GM12878 (cell line): Measurements from ENCODE around the gene GON4L. TPM values are rescaled to one million over a fixed set of nuclear protein-coding genes. Genes with fewer than 3 reads are reported as not detected.

Experiments
- ATAC-seq: fragments of 200-7000 bp; cut with Tn5 transposase; 3 replicates; pipeline ENCODE4 v1.9.1; 2020; ENCODE audit warnings: mild to moderate bottlenecking, moderate library complexity
- BruUV-seq: library from RNA; stranded (reverse); fragments of 400-500 nt; replicated peaks from 2 replicates; lab custom pipeline; 2021; lab: Mats Ljungman, UMichigan
- CTCF ChIA-PET: fragments of 300-600 bp; sonication (Branson Sonifier 250); formaldehyde crosslinking; extraction: SDS; loops from one replicate; lab custom pipeline; 2021; ENCODE audit warnings: inconsistent platforms; lab: Yijun Ruan, JAX
- POLR2A ChIA-PET: fragments of 350-600 bp; formaldehyde crosslinking; extraction: SDS; loops from one replicate; lab custom pipeline; 2021; ENCODE audit warnings: inconsistent platforms; lab: Charles Lee
- RAD21 ChIA-PET: fragments of 300-600 bp; sonication (Branson Sonifier 250); formaldehyde crosslinking; loops from one replicate; lab custom pipeline; 2023; ENCODE audit warnings: antibody characterized with exemption; ENCODE audit not compliant: unreplicated experiment; lab: Charles Lee
- SMC1A ChIA-PET: fragments of 300-600 bp; sonication (Branson Sonifier 250); formaldehyde crosslinking; loops from one replicate; lab custom pipeline; 2023; ENCODE audit not compliant: unreplicated experiment, uncharacterized antibody; lab: Charles Lee
- DNase-seq: peaks from one replicate; pipeline ENCODE4 v3.0.0-alpha.2; 2011; ENCODE audit warnings: low read depth, low spot score
- FAIRE-seq: peaks from 3 replicates; lab custom pipeline; 2011; peaks lifted over from hg19 to GRCh38; lab: Jason Lieb, UNC
- H2AFZ ChIP-seq: 2 replicates; pipeline ENCODE4 v1.6.0; 2011; ENCODE audit warnings: low read depth, low read length, control low read depth; ENCODE audit not compliant: control insufficient read depth
- H3K27ac ChIP-seq: 2 replicates; pipeline ENCODE4 v1.5.1; 2011; ENCODE audit warnings: control low read depth; ENCODE audit not compliant: control insufficient read depth, insufficient read depth
- H3K27me3 ChIP-seq, 2 experiments: replicated peaks in 1 of 2; 2 replicates each; pipeline versions ENCODE4 v1.6.0 to v1.6.1; 2011; ENCODE audit warnings: low read length in 1 of 2; ENCODE audit not compliant: control insufficient read depth in 2 of 2, insufficient read depth in 2 of 2
- H3K36me3 ChIP-seq, 2 experiments: 2 replicates each; pipeline ENCODE4 v1.5.1; 2011; ENCODE audit warnings: low read length in 1 of 2; ENCODE audit not compliant: control insufficient read depth in 2 of 2, insufficient read depth in 2 of 2
- H3K4me1 ChIP-seq: 2 replicates; pipeline ENCODE4 v1.6.1; 2011; ENCODE audit warnings: mild to moderate bottlenecking, low read length, moderate library complexity, mixed read lengths; ENCODE audit not compliant: control insufficient read depth, insufficient read depth
- H3K4me2 ChIP-seq: 2 replicates; pipeline ENCODE4 v1.6.0; 2011; ENCODE audit warnings: control low read depth; ENCODE audit not compliant: control insufficient read depth, insufficient read depth
- H3K4me3 ChIP-seq: fragments of 200-600 bp; sonication (generic); 2 replicates; pipeline ENCODE4 v1.5.1; 2016
- H3K79me2 ChIP-seq: 2 replicates; pipeline ENCODE4 v1.6.0; 2011; ENCODE audit warnings: low read length; ENCODE audit not compliant: control insufficient read depth, insufficient read depth
- H3K9ac ChIP-seq: 2 replicates; pipeline ENCODE4 v1.8.0; 2011; ENCODE audit warnings: low read length, control low read depth, mixed read lengths; ENCODE audit not compliant: control insufficient read depth, insufficient read depth
- H3K9me3 ChIP-seq: replicated peaks from 3 replicates; pipeline ENCODE4 v1.5.1; 2011; ENCODE audit warnings: mild to moderate bottlenecking, low read length; ENCODE audit not compliant: control insufficient read depth, insufficient read depth
- H4K20me1 ChIP-seq: 2 replicates; pipeline ENCODE4 v1.6.0; 2011; ENCODE audit not compliant: control insufficient read depth, insufficient read depth
- EP300 ChIP-seq, 2 experiments: fragments of 150-350 bp in 1 of 2; IDR thresholded peaks; 2 replicates each; pipeline ENCODE4 v1.6.1; 2011 to 2012; ENCODE audit warnings: low read depth in 2 of 2, low read length in 2 of 2, borderline replicate concordance in 1 of 2, improper control_type of control experiment in 1 of 2, inconsistent platforms in 1 of 2; ENCODE audit not compliant: control insufficient read depth in 1 of 2
- FOXM1 ChIP-seq: IDR thresholded peaks from 2 replicates; pipeline ENCODE4 v1.6.1; 2012; ENCODE audit warnings: low read depth, mild to moderate bottlenecking, inconsistent platforms, low read length, moderate library complexity
- MYB ChIP-seq: fragments of 150-350 bp; IDR thresholded peaks from 2 replicates; pipeline ENCODE4 v1.6.1; 2014; ENCODE audit warnings: mild to moderate bottlenecking, low read depth, low read length, borderline replicate concordance
- MYC ChIP-seq: IDR thresholded peaks from 2 replicates; pipeline ENCODE4 v1.6.1; 2011; ENCODE audit warnings: mild to moderate bottlenecking, low read length, moderate library complexity, inconsistent platforms; ENCODE audit not compliant: insufficient read depth, insufficient replicate concordance, insufficient read length, severe bottlenecking
- PAX5 ChIP-seq: IDR thresholded peaks from 2 replicates; pipeline ENCODE4 v1.6.1; 2011; ENCODE audit warnings: low read depth, low read length, borderline replicate concordance
- RAD21 ChIP-seq: IDR thresholded peaks from 2 replicates; pipeline ENCODE4 v1.6.1; 2011; ENCODE audit warnings: mild to moderate bottlenecking, low read depth, low read length, moderate library complexity; ENCODE audit not compliant: insufficient read depth
- RCOR1 ChIP-seq: conservative IDR thresholded peaks from 2 replicates; pipeline ENCODE4 v1.6.1; 2012; ENCODE audit warnings: low read depth, low read length, improper control_type of control experiment
- STAT3 ChIP-seq: IDR thresholded peaks from 2 replicates; pipeline ENCODE4 v1.6.1; 2011; ENCODE audit warnings: low read depth, low read length, improper control_type of control experiment
- YY1 ChIP-seq: IDR thresholded peaks from 2 replicates; pipeline ENCODE4 v1.6.1; 2011; ENCODE audit warnings: low read depth, mild to moderate bottlenecking, low read length
- ZNF217 ChIP-seq: fragments of 450-650 bp; IDR thresholded peaks from 2 replicates; pipeline ENCODE4 v1.6.1; 2017; ENCODE audit warnings: antibody characterized with exemption, mild to moderate bottlenecking
- WGBS: methylation state at CpG from one replicate; pipeline ENCODE4 v1.1.6; 2016; ENCODE audit warnings: low lambda C conversion rate; ENCODE audit not compliant: insufficient replicate concordance, insufficient coverage; ENCODE audit errors: missing lambda C conversion rate; 5-methylcytosine and 5-hydroxymethylcytosine counted together
- in situ Hi-C: fragments of 300-500 bp; cut with MboI; formaldehyde crosslinking; loops from 9 replicates; pipeline ENCODE4 v1.14.3; 2018; ENCODE audit warnings: mixed read lengths
- intact Hi-C: fragments of 100-400 bp; cut with micrococcal nuclease; formaldehyde crosslinking; loops from one replicate; pipeline ENCODE4 v1.14.2; 2022; ENCODE audit not compliant: unreplicated experiment
- polyA plus RNA-seq, 11 experiments: library from polyadenylated mRNA; depleted of rRNA in 4 of 11; unstranded in 6 of 11; stranded (reverse) in 5 of 11; fragments of >200 nt; fragmentation: Nextera tagmentation in 4 of 11; fragmentation: Illumina TruSeq in 1 of 11; extraction: Ambion mirVana in 4 of 11; extraction: Trizol in 1 of 11; gene quantifications; 1 replicate in 1 of 11; 2 replicates in 10 of 11; pipeline versions ENCODE4 v1.2.1 to v1.2.3, GENCODE V29; 2011 to 2016; ENCODE audit warnings: inconsistent platforms in 2 of 11, missing spikeins in 2 of 11, low read depth in 1 of 11
- total RNA-seq, 4 experiments: library from RNA; depleted of rRNA in 3 of 4; stranded (reverse); fragments of >200 nt in 3 of 4; fragmentation: Illumina TruSeq in 1 of 4; extraction: Trizol in 1 of 4; gene quantifications; 2 replicates each; pipeline versions ENCODE4 v1.2.1 to v1.2.3, GENCODE V29; 2013 to 2021
- TF ChIP-seq, protein P1 (sequence below): IDR thresholded peaks from 2 replicates; pipeline ENCODE4 v1.6.1; 2011; ENCODE audit warnings: low read depth, mild to moderate bottlenecking, low read length, moderate library complexity, borderline replicate concordance; ENCODE audit errors: extremely low read depth

GON4L gene
- total and polyA plus RNA-seq, 10 of the 15 experiments (the other 5 are each of a cell fraction or from before 2014, with no cell fraction given), result 17.7 to 40.7 (median 28.0) TPM

DNA sequence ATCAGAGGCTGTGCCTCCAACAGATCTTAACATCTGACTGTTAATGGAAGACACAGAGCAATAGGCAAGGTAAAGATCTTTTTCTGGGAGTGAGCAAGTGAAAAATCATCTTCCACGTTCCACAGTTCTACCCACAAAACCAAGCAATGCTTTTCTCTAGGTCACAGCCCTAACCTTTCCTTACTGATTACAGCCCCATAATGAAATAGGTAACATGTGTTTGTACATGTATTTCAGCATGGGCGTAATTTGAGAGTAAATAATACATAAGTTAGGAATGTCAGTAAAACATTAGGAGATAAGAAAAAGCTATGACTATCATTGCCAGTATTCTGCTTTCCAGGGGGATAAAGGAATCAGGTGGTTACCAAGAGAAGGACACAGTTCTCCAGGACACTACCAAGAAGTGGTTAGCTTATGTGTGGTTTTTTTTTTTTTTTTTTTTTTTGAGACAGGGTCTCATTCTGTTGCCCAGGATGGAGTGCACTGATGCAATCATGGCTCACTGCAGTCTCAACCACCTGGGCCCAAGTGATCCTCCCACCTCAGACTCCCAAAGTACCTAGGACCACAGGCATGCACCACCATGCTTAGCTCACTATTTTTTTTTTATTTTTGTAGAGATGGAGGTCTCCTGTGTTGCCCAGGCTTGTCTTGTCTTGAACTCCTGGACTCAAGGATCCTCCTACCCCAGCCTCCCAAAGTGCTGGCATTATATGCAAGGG, 96.1 kb downstream of the GON4L start:
- Histone ChIP-seq H3K9ac (no peak overlapping the region), H2AFZ (no peak overlapping the region), H3K79me2 (no peaks in the 10 kb centered on the region), H3K27ac (no peak overlapping the region), H3K4me2 (no peak overlapping the region), H3K9me3 (no peaks in the 10 kb centered on the region), H3K27me3 (no peaks in the 10 kb centered on the region), H3K4me3 (no peak overlapping the region), H3K36me3 (peaks cover 5 to 23% of the 10 kb centered on the region in 2 experiments), H4K20me1 (no peaks in the 10 kb centered on the region), H3K4me1 (no peaks in the 10 kb centered on the region)
- DNase-seq, result no peak
- intact Hi-C loops (no loop called here), in situ Hi-C loops (no loop called here)
- ATAC-seq, result no peak
- BruUV-seq, result no TSS peak
- WGBS, result 100% methylated on average over 2 of the region's 2 CpGs
- ChIA-PET RAD21 (no interaction called here), SMC1A (interaction anchor here (0.7 to 1.6 kb wide), 3 partner anchors 37 to 253 kb away, joined by 3 to 4 read pairs (median 3); no protein-coding TSS in a partner anchor), CTCF (interaction anchor here (0.7 kb wide), 1 partner anchor 32 kb away, joined by 3 read pairs; no protein-coding TSS in a partner anchor), POLR2A (interaction anchor here (0.7 kb wide), 1 partner anchor 24 kb away, joined by 3 read pairs; no protein-coding TSS in a partner anchor)
- FAIRE-seq, result no peak
- TF ChIP-seq RCOR1, result no peak
- TF ChIP-seq, protein P1, sequence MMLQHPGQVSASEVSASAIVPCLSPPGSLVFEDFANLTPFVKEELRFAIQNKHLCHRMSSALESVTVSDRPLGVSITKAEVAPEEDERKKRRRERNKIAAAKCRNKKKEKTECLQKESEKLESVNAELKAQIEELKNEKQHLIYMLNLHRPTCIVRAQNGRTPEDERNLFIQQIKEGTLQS, result no peak
- TF ChIP-seq PAX5, result no peak
- TF ChIP-seq EP300 (IDR thresholded peaks at IDR 0.05; ENCODE audit: borderline replicate concordance in 1 of 2, control insufficient read depth in 1 of 2, low read depth in 2 of 2, low read length in 2 of 2), result no peak
- TF ChIP-seq MYC, result no peak
- TF ChIP-seq FOXM1, result no peak
- no peak for TF ChIP-seq STAT3
- TF ChIP-seq ZNF217, result no peak
- no peak for TF ChIP-seq RAD21
- TF ChIP-seq MYB, result no peak
- no peak for TF ChIP-seq YY1
